ENCODE measurements around the gene METTL25B. TPM values are rescaled to one million over a fixed set of nuclear protein-coding genes. Genes with fewer than 3 reads are reported as not detected.

The METTL25B gene
- polyA plus RNA-seq, 1 donor from 2014 or later: 13.1 TPM

DNA sequence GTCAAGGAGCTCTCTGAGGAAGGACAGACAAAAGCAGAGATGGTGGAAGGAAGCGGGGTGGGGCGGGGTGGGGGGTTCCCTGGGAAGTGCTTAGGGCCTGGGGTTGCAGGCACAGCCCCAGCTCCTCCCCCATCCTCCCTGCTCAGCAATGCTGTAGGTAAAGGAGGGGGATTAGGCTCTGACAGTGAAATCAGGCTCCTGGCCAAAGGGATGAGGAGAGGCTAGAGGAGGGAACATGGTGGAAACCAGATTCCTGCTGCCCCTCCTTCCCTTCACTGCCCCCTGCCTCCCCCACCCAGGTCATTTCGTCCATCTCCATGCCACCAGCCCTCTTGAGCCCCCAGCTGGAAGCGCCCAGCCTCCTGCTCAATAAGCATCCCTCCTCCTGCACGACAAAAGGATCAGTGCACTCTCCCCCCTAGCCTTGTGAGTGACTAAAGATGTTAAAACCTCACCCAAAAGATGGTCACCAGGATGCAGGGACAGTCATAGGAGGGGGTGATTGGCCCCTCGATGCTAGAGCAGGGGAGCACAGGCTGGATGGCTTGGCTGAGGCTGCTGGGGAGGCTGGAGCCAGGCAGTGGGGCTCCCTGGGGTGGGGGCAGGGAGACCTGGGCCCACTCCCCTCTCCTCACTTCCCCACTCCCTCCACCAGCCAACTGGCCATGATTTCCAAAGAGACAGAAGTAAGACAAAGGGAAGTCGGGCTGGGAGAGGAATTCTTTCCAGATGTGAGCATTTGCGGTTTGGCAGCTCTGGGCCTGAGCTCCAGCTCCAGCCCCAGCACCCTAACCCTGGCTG is 20.7 kb upstream of the METTL25B start:
- Histone ChIP-seq H3K79me2 (replicated peaks; ENCODE audit: insufficient read depth, low read length) (no peaks in the 10 kb centered on the region), H3K9me2 (ENCODE audit: insufficient read depth, low read length) (no peaks in the 10 kb centered on the region), H3K9me3 (ENCODE audit: low read length) (no peaks in the 10 kb centered on the region), H2AFZ (ENCODE audit: low read depth, low read length) (no peak overlapping the region), H3K9ac (ENCODE audit: low read length) (no peak overlapping the region), H4K20me1 (ENCODE audit: insufficient read depth) (no peaks in the 10 kb centered on the region), H3K27me3 (ENCODE audit: insufficient read depth, low read depth, low read length) (peaks cover 15% of the 10 kb centered on the region), H3K4me3 (ENCODE audit: low read length) (no peak overlapping the region), H3K27ac (ENCODE audit: low read length) (no peak overlapping the region), H3K4me2 (ENCODE audit: low read length) (no peak overlapping the region), H3K36me3 (ENCODE audit: insufficient read depth, low read length) (no peaks in the 10 kb centered on the region), H3F3A (ENCODE audit: insufficient read depth, low read length, poor library complexity, severe bottlenecking) (peaks cover 8% of the 10 kb centered on the region)
- TF ChIP-seq EP300 (conservative IDR thresholded peaks at IDR 0.05; ENCODE audit: poor library complexity, severe bottlenecking) (no peak), MXI1 (conservative IDR thresholded peaks at IDR 0.05; ENCODE audit: poor library complexity, severe bottlenecking) (no peak), TAF1 (IDR thresholded peaks at IDR 0.05; ENCODE audit: low read depth) (no peak), SMC3 (conservative IDR thresholded peaks at IDR 0.05; ENCODE audit: poor library complexity) (no peak), EZH2 (IDR thresholded peaks at IDR 0.05; ENCODE audit: borderline replicate concordance, insufficient read depth, low read length, poor library complexity, severe bottlenecking) (no peak), POLR2AphosphoS5 (IDR thresholded peaks at IDR 0.05) (no peak), RAD21 (conservative IDR thresholded peaks at IDR 0.05) (no peak)
- TF ChIP-seq, protein P1, sequence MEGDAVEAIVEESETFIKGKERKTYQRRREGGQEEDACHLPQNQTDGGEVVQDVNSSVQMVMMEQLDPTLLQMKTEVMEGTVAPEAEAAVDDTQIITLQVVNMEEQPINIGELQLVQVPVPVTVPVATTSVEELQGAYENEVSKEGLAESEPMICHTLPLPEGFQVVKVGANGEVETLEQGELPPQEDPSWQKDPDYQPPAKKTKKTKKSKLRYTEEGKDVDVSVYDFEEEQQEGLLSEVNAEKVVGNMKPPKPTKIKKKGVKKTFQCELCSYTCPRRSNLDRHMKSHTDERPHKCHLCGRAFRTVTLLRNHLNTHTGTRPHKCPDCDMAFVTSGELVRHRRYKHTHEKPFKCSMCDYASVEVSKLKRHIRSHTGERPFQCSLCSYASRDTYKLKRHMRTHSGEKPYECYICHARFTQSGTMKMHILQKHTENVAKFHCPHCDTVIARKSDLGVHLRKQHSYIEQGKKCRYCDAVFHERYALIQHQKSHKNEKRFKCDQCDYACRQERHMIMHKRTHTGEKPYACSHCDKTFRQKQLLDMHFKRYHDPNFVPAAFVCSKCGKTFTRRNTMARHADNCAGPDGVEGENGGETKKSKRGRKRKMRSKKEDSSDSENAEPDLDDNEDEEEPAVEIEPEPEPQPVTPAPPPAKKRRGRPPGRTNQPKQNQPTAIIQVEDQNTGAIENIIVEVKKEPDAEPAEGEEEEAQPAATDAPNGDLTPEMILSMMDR (IDR thresholded peaks at IDR 0.05; ENCODE audit: poor library complexity, severe bottlenecking): no peak
- TF ChIP-seq, protein P2, sequence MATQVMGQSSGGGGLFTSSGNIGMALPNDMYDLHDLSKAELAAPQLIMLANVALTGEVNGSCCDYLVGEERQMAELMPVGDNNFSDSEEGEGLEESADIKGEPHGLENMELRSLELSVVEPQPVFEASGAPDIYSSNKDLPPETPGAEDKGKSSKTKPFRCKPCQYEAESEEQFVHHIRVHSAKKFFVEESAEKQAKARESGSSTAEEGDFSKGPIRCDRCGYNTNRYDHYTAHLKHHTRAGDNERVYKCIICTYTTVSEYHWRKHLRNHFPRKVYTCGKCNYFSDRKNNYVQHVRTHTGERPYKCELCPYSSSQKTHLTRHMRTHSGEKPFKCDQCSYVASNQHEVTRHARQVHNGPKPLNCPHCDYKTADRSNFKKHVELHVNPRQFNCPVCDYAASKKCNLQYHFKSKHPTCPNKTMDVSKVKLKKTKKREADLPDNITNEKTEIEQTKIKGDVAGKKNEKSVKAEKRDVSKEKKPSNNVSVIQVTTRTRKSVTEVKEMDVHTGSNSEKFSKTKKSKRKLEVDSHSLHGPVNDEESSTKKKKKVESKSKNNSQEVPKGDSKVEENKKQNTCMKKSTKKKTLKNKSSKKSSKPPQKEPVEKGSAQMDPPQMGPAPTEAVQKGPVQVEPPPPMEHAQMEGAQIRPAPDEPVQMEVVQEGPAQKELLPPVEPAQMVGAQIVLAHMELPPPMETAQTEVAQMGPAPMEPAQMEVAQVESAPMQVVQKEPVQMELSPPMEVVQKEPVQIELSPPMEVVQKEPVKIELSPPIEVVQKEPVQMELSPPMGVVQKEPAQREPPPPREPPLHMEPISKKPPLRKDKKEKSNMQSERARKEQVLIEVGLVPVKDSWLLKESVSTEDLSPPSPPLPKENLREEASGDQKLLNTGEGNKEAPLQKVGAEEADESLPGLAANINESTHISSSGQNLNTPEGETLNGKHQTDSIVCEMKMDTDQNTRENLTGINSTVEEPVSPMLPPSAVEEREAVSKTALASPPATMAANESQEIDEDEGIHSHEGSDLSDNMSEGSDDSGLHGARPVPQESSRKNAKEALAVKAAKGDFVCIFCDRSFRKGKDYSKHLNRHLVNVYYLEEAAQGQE (IDR thresholded peaks at IDR 0.05; ENCODE audit: borderline replicate concordance): no peak

DNA sequence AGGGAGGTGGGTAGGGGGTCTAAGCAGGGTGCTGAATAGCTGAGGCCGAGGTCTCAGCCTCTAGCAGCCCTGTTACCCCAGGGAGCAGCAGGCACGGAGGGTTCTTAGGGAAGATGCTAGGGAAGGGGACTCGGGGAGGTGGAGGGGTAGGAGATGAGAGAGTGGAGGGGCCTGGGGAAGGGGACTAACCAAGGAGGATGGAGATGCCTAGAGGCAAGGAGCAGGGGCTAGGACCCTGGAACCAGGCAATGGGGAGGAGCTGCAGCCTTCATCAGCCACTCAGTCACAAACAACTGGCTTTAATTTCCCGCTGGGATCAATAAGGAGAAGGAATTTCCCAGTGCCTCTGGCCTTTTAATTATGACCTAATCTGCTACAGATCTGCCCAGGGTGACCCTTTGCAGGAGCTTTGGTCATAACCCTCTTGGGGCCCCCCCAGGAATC is 20.0 kb upstream of the METTL25B start:
- Histone ChIP-seq H2AFZ (ENCODE audit: low read depth, low read length) (no peak overlapping the region), H3K9me3 (ENCODE audit: low read length) (no peaks in the 10 kb centered on the region), H3F3A (ENCODE audit: insufficient read depth, low read length, poor library complexity, severe bottlenecking) (peaks cover 8% of the 10 kb centered on the region), H3K27ac (ENCODE audit: low read length) (no peak overlapping the region), H3K4me3 (ENCODE audit: low read length) (no peak overlapping the region), H3K4me2 (ENCODE audit: low read length) (no peak overlapping the region), H3K9ac (ENCODE audit: low read length) (no peak overlapping the region), H4K20me1 (ENCODE audit: insufficient read depth) (no peaks in the 10 kb centered on the region), H3K9me2 (ENCODE audit: insufficient read depth, low read length) (no peaks in the 10 kb centered on the region), H3K79me2 (replicated peaks; ENCODE audit: insufficient read depth, low read length) (no peaks in the 10 kb centered on the region), H3K27me3 (ENCODE audit: insufficient read depth, low read depth, low read length) (peaks cover 15% of the 10 kb centered on the region), H3K36me3 (ENCODE audit: insufficient read depth, low read length) (no peaks in the 10 kb centered on the region)
- no peak for TF ChIP-seq SMC3 (conservative IDR thresholded peaks at IDR 0.05; ENCODE audit: poor library complexity)
- TF ChIP-seq TAF1 (IDR thresholded peaks at IDR 0.05; ENCODE audit: low read depth): no peak
- TF ChIP-seq EP300 (conservative IDR thresholded peaks at IDR 0.05; ENCODE audit: poor library complexity, severe bottlenecking): no peak
- no peak for TF ChIP-seq POLR2AphosphoS5 (IDR thresholded peaks at IDR 0.05)
- no peak for TF ChIP-seq MXI1 (conservative IDR thresholded peaks at IDR 0.05; ENCODE audit: poor library complexity, severe bottlenecking)
- no peak for TF ChIP-seq RAD21 (conservative IDR thresholded peaks at IDR 0.05)
- no peak for TF ChIP-seq EZH2 (IDR thresholded peaks at IDR 0.05; ENCODE audit: borderline replicate concordance, insufficient read depth, low read length, poor library complexity, severe bottlenecking)
- TF ChIP-seq, protein P2 (IDR thresholded peaks at IDR 0.05; ENCODE audit: borderline replicate concordance): no peak
- TF ChIP-seq, protein P1 (IDR thresholded peaks at IDR 0.05; ENCODE audit: poor library complexity, severe bottlenecking): no peak
